CD4-positive, alpha-beta T cell (primary cell): ENCODE results near the gene SNAP47. TPM values are rescaled to one million over a fixed set of nuclear protein-coding genes. Genes with fewer than 3 reads are reported as not detected.

Experiments used
- ATAC-seq: fragments of 200-7000 bp; cut with Tn5 transposase; one replicate; pipeline ENCODE4 v1.10.0; 2022; ENCODE audit warnings: mild to moderate bottlenecking; ENCODE audit not compliant: poor library complexity
- CTCF ChIA-PET: fragments of 350-600 bp; sonication (Branson Sonifier 250); formaldehyde crosslinking; loops from one replicate; lab custom pipeline; 2021; ENCODE audit warnings: antibody characterized with exemption, inconsistent platforms; lab: Charles Lee
- POLR2A ChIA-PET: fragments of 350-600 bp; sonication (Branson Sonifier 250); formaldehyde crosslinking; loops from one replicate; lab custom pipeline; 2021; ENCODE audit warnings: antibody characterized with exemption, inconsistent platforms; lab: Charles Lee
- DNase-seq, 14 experiments: peaks; one replicate each; pipeline ENCODE4 v3.0.0-alpha.2; 2013 to 2020; ENCODE audit warnings: mixed read lengths in 2 of 14
- H3K27ac ChIP-seq, 2 donors: one replicate each; pipeline versions ENCODE4 v1.5.1 to v1.7.0; 2013; ENCODE audit warnings: low read length in 2 of 2, low read depth in 1 of 2, mild to moderate bottlenecking in 1 of 2
- H3K27me3 ChIP-seq, 2 experiments: 1 replicate in 1 of 2; 2 replicates in 1 of 2; pipeline versions ENCODE4 v1.6.1 to v1.7.0; 2013; ENCODE audit warnings: low read length in 2 of 2, control low read depth in 1 of 2, mild to moderate bottlenecking in 1 of 2, moderate library complexity in 1 of 2; ENCODE audit not compliant: insufficient read depth in 2 of 2, control insufficient read depth in 1 of 2
- H3K36me3 ChIP-seq: one replicate; pipeline ENCODE4 v1.6.1; 2013; ENCODE audit warnings: low read length, control low read depth; ENCODE audit not compliant: insufficient read depth
- H3K4me1 ChIP-seq: one replicate; pipeline ENCODE4 v1.6.1; 2013; ENCODE audit warnings: low read length, control low read depth; ENCODE audit not compliant: insufficient read depth
- H3K4me3 ChIP-seq: one replicate; pipeline ENCODE4 v1.5.1; 2013; ENCODE audit warnings: mild to moderate bottlenecking, low read length, moderate library complexity
- H3K9me3 ChIP-seq, 2 experiments: 1 replicate in 1 of 2; 2 replicates in 1 of 2; pipeline versions ENCODE4 v1.6.1 to v1.7.0; 2013; ENCODE audit warnings: low read length in 2 of 2, mild to moderate bottlenecking in 2 of 2, control low read depth in 1 of 2, moderate library complexity in 1 of 2; ENCODE audit not compliant: control insufficient read depth in 1 of 2, insufficient read depth in 1 of 2
- H3K27ac Mint-ChIP-seq: one replicate; pipeline ENCODE4 v1.8.0; 2020; ENCODE audit warnings: mixed read lengths
- H3K27me3 Mint-ChIP-seq: one replicate; pipeline ENCODE4 v1.8.0; 2021; ENCODE audit warnings: mixed read lengths
- H3K36me3 Mint-ChIP-seq: one replicate; pipeline ENCODE4 v1.8.0; 2021; ENCODE audit warnings: low read depth, mixed read lengths
- H3K4me1 Mint-ChIP-seq: one replicate; pipeline ENCODE4 v1.8.0; 2021; ENCODE audit warnings: low read depth, mixed read lengths
- H3K4me3 Mint-ChIP-seq: one replicate; pipeline ENCODE4 v1.8.0; 2020; ENCODE audit warnings: mild to moderate bottlenecking, mixed read lengths
- H3K9me3 Mint-ChIP-seq: one replicate; pipeline ENCODE4 v1.8.0; 2020; ENCODE audit warnings: mixed read lengths
- CTCF ChIP-seq: fragments of 200-600 bp; IDR thresholded peaks from one replicate; pipeline ENCODE4 v1.8.0; 2022; ENCODE audit warnings: antibody characterized with exemption, mild to moderate bottlenecking
- intact Hi-C, 2 experiments: fragments of 100-400 bp; cut with DNase I in 1 of 2; cut with micrococcal nuclease in 1 of 2; formaldehyde crosslinking; loops; one replicate each; pipeline versions ENCODE4 v1.15.1 to v1.9.0; 2023 to 2025; cut with DNase I, micrococcal nuclease
- total RNA-seq, 174 experiments: library from RNA in 2 of 174; stranded (reverse) in 2 of 174; gene quantifications; one replicate each; pipeline ENCODE4 v1.2.3 and lab custom pipeline; 2021 to 2026

SNAP47 gene
- total RNA-seq, 2 experiments from 2014 or later: 12.8 to 14.0 TPM

- DNase-seq: no peak
- peaks cover 28% of the 10 kb centered on the region for H3K36me3 Mint-ChIP-seq
- H3K4me3 Mint-ChIP-seq: peak overlapping the region; percentile 71
- peak overlapping the region; percentile 90 for H3K27ac Mint-ChIP-seq
- ChIA-PET CTCF (interaction anchor here (1.0 to 1.8 kb wide), 4 partner anchors 18 to 189 kb away, joined by 3 to 6 read pairs (median 4); no protein-coding TSS in a partner anchor), POLR2A (interaction anchor here (0.7 to 2.2 kb wide), 6 partner anchors 9 to 400 kb away, joined by 3 to 37 read pairs (median 5); partner anchors contain the start of genes ARF1, IBA57, JMJD4 and SNAP47)
- intact Hi-C loops: loop anchor here in 1 of 2 experiments (5.0 kb wide), 1 partner anchor 122 kb away; no protein-coding TSS in a partner anchor
- no peak for TF ChIP-seq CTCF
- H3K36me3 ChIP-seq: peaks cover 33% of the 10 kb centered on the region
- H3K27ac ChIP-seq: peak overlapping the region; percentile 46 to 59
- H3K9me3 Mint-ChIP-seq: no peaks in the 10 kb centered on the region
- no peaks in the 10 kb centered on the region for H3K9me3 ChIP-seq
- H3K4me1 ChIP-seq: peaks cover 67% of the 10 kb centered on the region
- peaks cover 70% of the 10 kb centered on the region for H3K4me1 Mint-ChIP-seq
- ATAC-seq: no peak
- H3K27me3 ChIP-seq: no peaks in the 10 kb centered on the region
- peak overlapping the region; percentile 9 for H3K4me3 ChIP-seq
- no peaks in the 10 kb centered on the region for H3K27me3 Mint-ChIP-seq
Observed at GRCh38 chr1:227765261-227766014, 30.2 kb downstream of the SNAP47 start.

GRCh38 chr1:227766015-227766634 is 30.9 kb downstream of the SNAP47 start:
- Histone ChIP-seq H3K4me3 (peak overlapping the region; percentile 9), H3K4me1 (peaks cover 65% of the 10 kb centered on the region), H3K9me3 (no peaks in the 10 kb centered on the region), H3K27ac (peak overlapping the region; percentile 46 to 59), H3K27me3 (no peaks in the 10 kb centered on the region), H3K36me3 (peaks cover 33% of the 10 kb centered on the region)
- no peaks in the 10 kb centered on the region for H3K27me3 Mint-ChIP-seq
- H3K9me3 Mint-ChIP-seq: no peaks in the 10 kb centered on the region
- CTCF ChIA-PET: interaction anchor here (0.8 to 1.8 kb wide), 5 partner anchors 9 to 188 kb away, joined by 3 to 6 read pairs (median 4); no protein-coding TSS in a partner anchor
- DNase-seq (peak; percentile 55 to 90 (median 79)), ATAC-seq (peak; percentile 78)
- intact Hi-C loops: loop anchor here in 1 of 2 experiments (5.0 kb wide), 1 partner anchor 121 kb away; no protein-coding TSS in a partner anchor
- peaks cover 63% of the 10 kb centered on the region for H3K4me1 Mint-ChIP-seq
- peak overlapping the region; percentile 90 for H3K27ac Mint-ChIP-seq
- H3K36me3 Mint-ChIP-seq: peaks cover 26% of the 10 kb centered on the region
- H3K4me3 Mint-ChIP-seq: peak overlapping the region; percentile 71
- TF ChIP-seq CTCF: no peak
- POLR2A ChIA-PET: interaction anchor here (0.7 to 2.2 kb wide), 8 partner anchors 8 to 399 kb away, joined by 3 to 37 read pairs (median 4); partner anchors contain the start of genes ARF1, IBA57, JMJD4 and SNAP47

- H3K9me3 ChIP-seq: no peaks in the 10 kb centered on the region
- Mint-ChIP-seq H3K9me3 (no peaks in the 10 kb centered on the region), H3K4me3 (peak overlapping the region; percentile 71), H3K27me3 (no peaks in the 10 kb centered on the region), H3K27ac (peak overlapping the region; percentile 90), H3K36me3 (peaks cover 26% of the 10 kb centered on the region), H3K4me1 (peaks cover 57% of the 10 kb centered on the region)
- POLR2A ChIA-PET: interaction anchor here (0.8 to 2.2 kb wide), 7 partner anchors 7 to 315 kb away, joined by 4 to 37 read pairs (median 5); partner anchors contain the start of genes ARF1, JMJD4, SNAP47 and ZNF678
- peaks cover 60% of the 10 kb centered on the region for H3K4me1 ChIP-seq
- ATAC-seq: no peak
- H3K36me3 ChIP-seq: peaks cover 30% of the 10 kb centered on the region
- CTCF ChIA-PET: interaction anchor here (0.8 to 1.8 kb wide), 4 partner anchors 8 to 187 kb away, joined by 3 to 6 read pairs (median 4); no protein-coding TSS in a partner anchor
- H3K4me3 ChIP-seq: peak overlapping the region; percentile 9
- H3K27me3 ChIP-seq: no peaks in the 10 kb centered on the region
- peak overlapping the region in 1 of 2 donors; percentile 46 for H3K27ac ChIP-seq
- peak in 2 of 14 experiments; percentile 23 to 33 for DNase-seq
- intact Hi-C loops: loop anchor here in 1 of 2 experiments (5.0 kb wide), 1 partner anchor 121 kb away; no protein-coding TSS in a partner anchor
- no peak for TF ChIP-seq CTCF
Observed at GRCh38 chr1:227766653-227767277, 31.5 kb downstream of the SNAP47 start.
